GM21381 (cell line): ENCODE measurements around the gene TBX5.

Source experiments
- ATAC-seq: cut with Tn5 transposase; IDR thresholded peaks from one replicate; pipeline ENCODE4 v1.9.1; 2021; ENCODE audit warnings: mild to moderate bottlenecking, moderate library complexity; ENCODE audit not compliant: unreplicated experiment

The TBX5 gene

GRCh38 chr12:114334395-114334794, 71.5 kb downstream of the TBX5 start:
- ATAC-seq = no peak

GRCh38 chr12:114328292-114328691, 77.7 kb downstream of the TBX5 start:
- no peak for ATAC-seq

DNA sequence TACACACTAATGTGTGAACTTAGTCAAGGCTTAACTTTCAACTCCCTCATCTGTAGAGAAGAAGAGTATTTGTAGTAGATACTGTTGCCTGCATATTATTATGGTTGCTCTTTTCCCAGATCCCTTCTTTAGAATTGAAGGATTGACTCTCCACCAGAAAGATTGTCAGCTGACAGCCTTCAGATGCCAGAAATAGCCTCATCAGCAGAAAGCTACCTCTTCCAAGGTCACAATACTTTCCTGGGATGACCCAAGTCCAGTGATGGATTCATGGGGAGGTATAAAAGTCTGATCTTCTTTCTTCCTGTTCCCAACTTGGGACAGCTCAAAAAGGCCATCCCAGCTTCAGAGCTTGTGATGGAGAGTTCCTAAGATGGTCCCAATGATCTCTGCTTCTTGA, 78.2 kb downstream of the TBX5 start:
- ATAC-seq = no peak

- no peak for ATAC-seq
Observed at GRCh38 chr12:114321524-114321923, 84.4 kb downstream of the TBX5 start.

- ATAC-seq = no peak
Observed at GRCh38 chr12:114320968-114321367, 85.0 kb downstream of the TBX5 start.

DNA sequence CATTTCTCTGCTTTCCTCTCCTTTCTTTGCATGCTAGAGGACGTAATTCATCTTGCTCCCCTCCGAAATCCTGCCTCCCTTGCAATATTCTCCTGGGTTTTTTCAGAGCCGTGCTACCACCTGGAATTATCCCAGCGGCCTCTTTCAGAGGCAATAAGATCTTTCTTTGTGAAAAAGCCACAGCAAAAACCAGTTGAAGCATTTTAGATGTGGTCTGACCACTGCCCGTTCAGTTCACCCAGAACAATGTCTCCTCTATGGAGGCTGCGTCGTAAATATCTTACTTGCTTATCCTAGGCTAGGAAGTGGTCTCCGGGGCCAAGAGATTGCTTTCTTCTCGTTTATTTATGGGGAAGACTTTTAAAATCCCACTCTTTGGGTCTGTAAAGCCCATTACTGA, 85.8 kb downstream of the TBX5 start:
- no peak for ATAC-seq

DNA sequence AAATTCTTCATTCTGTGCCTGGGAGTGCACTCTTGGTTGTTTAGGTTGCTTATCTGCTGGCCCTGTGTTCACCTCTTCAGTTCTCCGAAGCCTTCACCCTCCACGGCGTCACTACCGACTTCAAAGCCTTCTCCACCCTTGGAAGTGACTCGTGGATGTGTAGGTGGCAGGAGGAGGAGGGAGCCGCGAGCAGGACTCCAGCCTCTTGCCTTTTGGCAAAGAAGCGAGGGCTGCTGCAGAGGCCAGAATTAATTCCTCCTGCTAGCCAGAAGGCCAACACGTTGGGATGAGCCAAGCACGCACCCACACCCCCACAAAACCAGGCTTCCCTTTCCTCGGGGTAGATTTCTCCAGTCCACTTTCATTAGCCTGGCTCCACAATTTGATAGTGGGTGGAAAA, 86.5 kb downstream of the TBX5 start:
- ATAC-seq = no peak

- no peak for ATAC-seq
Observed at GRCh38 chr12:114318984-114319383, 87.0 kb downstream of the TBX5 start.

DNA sequence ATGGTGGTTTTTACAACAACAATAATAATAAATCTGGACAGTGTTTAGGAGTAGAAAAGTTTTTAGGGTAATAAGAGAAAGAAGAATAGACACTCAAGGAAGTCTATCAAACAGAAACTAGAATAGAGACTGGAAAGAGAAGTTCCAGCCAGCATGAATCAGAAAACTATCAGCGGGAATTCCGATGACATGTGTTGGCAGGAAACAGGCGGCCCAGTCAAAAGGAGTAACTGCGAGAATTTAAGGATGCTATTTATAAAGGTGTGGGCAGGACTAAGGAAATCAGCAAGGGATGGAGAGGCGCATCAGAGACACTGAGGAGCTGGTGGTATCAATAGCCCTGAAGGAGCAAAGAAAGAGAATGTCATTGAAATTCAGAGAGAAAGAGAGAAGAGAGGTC, 89.9 kb downstream of the TBX5 start:
- ATAC-seq = no peak

DNA sequence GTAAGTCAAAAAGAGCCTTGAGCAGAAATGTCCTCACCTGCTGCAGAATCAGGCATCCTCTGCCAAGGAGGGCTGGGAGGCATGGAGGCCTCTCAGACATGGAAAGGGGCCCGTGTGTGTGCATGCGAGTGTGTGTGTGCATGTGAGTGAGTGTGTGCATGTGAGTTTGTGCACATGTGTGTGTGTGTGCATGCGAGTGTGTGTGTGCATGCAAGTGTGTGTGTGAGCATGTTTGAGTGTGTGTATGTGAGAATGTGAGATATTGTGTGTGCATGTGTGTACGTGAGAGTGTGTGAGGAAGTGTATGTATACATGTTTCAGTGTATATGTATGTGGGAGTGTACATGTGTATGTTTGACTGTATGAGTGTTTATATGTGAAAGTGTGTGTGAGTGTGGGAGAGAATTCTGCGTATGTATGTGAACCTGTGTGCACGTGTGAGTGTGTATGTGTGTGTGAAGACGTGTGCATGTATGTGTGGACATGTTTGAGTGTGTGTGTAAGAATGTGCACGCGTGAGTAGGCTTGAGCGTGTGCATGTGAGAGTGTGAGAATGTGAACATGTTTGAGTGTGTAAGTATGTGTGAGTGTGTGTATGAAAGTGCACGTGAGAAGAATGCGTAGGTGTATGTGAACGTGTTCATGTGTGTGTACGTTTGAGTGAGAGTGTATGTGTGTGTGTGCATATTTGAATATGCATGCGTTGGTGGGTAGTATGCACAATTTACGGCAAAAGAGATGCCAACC, 90.8 kb downstream of the TBX5 start:
- ATAC-seq = no peak

DNA sequence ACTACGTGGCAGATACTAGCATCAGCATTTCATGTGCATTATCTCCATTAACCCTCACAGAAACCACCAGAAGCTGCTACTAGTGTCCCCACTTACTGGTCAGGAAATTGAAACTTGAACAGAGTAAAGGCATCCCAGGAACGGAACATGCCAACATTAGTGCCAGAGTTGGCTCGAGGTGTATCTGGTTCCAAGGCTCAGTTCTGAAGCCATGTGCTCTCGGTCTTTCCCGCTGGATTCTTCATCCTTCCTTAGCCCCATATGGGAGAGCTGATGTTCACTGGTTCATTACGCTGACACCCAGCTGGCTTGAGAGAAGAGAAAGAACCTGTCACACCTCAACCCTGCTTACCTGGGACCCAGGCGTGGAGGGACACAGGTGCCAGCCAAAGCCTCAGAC, 91.5 kb downstream of the TBX5 start:
- ATAC-seq = no peak

- ATAC-seq = no peak
Observed at GRCh38 chr12:114313910-114314309, 92.0 kb downstream of the TBX5 start.

DNA sequence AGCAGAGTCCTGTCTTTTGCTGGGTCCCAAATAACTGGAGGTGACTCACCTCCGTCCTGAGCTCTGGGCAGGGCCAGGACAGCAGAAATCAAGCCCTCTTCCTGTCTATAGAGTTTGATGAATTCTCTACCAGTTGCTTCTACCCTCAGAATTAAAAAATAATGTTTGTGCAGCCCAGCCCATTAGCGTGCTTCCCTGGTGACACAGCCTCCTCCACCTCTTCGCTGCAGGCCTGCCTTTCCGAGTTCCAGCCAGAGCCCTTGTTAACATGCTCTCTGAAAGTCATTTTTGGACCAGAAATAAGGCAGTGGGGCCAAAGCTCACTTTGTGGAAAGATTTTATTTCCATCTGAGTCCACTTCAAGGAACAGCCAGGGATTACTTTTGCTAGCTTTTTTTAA, 94.0 kb downstream of the TBX5 start:
- no peak for ATAC-seq

DNA sequence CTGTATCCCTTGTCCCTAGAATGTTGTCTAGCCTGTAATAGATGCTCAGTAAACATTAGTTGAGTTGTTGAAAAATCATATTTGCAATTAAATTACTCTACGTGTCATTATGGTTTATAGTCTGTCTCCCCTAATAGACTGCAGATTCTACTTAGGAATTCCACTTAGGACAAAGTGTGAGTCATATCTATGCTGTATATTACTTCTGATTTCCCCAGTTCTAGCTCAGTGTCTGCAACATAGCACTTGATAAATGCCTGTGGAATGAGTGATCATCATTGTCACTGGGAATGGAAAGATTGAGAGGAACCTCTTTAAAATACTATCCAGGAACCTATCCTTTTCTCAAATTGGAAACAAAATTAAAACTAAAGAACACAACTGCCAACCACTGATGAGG, 99.3 kb downstream of the TBX5 start:
- ATAC-seq = no peak

DNA sequence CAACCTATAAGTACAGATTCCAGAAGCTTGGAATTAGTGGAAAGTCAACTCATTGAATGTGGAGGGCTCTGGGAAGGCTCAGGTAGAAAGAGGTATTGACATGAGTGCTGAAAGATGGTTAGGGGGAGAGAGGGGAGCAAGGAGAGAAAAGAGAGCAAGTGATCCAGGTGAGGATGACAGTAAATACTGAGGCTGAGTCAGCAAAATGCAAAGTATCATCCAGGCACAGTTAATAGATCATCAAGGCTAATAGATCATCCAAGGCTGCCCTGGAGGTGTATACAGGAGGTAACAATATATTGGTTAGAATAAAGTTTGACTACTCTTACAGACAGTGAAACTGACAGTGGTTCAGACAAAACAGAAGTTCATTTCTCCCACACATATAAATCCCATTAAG, 100.5 kb downstream of the TBX5 start:
- no peak for ATAC-seq
